Suprapubic skin (tissue), 4 donors: ENCODE results near the gene GRB14. TPM values are rescaled to one million over a fixed set of nuclear protein-coding genes. Genes with fewer than 3 reads are reported as not detected.

Experiments used
- DNase-seq, 2 donors: peaks; one replicate each; pipeline ENCODE4 v3.0.0-alpha.2; 2019; ENCODE audit warnings: low spot score in 2 of 2
- H3K27ac ChIP-seq: fragments of 200-600 bp; sonication (generic); one replicate; pipeline ENCODE4 v1.5.1; 2019
- H3K27me3 ChIP-seq: fragments of 200-600 bp; sonication (generic); one replicate; pipeline ENCODE4 v1.5.1; 2019
- H3K36me3 ChIP-seq: fragments of 200-600 bp; sonication (generic); one replicate; pipeline ENCODE4 v1.5.1; 2019
- H3K4me1 ChIP-seq: fragments of 200-600 bp; sonication (generic); one replicate; pipeline ENCODE4 v1.5.1; 2019
- H3K4me3 ChIP-seq: fragments of 200-600 bp; sonication (generic); one replicate; pipeline ENCODE4 v1.5.1; 2019; ENCODE audit warnings: mild to moderate bottlenecking
- H3K9me3 ChIP-seq: fragments of 200-600 bp; sonication (generic); one replicate; pipeline ENCODE4 v1.5.1; 2019
- CTCF ChIP-seq, 2 donors: fragments of 200-600 bp in 1 of 2; fragments of 450-650 bp in 1 of 2; sonication (generic) in 1 of 2; IDR thresholded peaks; one replicate each; pipeline ENCODE4 v1.5.1; 2016 to 2019; ENCODE audit warnings: antibody characterized with exemption in 2 of 2, mild to moderate bottlenecking in 1 of 2, moderate library complexity in 1 of 2
- EP300 ChIP-seq: sonication (generic); formaldehyde crosslinking; IDR thresholded peaks from one replicate; pipeline ENCODE4 v1.6.1; 2017; ENCODE audit warnings: antibody characterized with exemption
- POLR2A ChIP-seq, 2 donors: fragments of 450-650 bp; IDR thresholded peaks; one replicate each; pipeline ENCODE4 v1.6.1; 2017; ENCODE audit warnings: antibody characterized with exemption in 2 of 2, mild to moderate bottlenecking in 2 of 2, moderate library complexity in 2 of 2
- POLR2AphosphoS5 ChIP-seq, 3 donors: sonication (generic); formaldehyde crosslinking; IDR thresholded peaks; one replicate each; pipeline ENCODE4 v1.6.1; 2017; ENCODE audit warnings: antibody characterized with exemption in 3 of 3
- WGBS: methylation state at CpG from one replicate; pipeline ENCODE4 v1.1.5; 2018; 5-methylcytosine and 5-hydroxymethylcytosine counted together
- total RNA-seq, 4 donors: library from RNA; depleted of rRNA; stranded (reverse); fragments of >200 nt; gene quantifications; one replicate each; pipeline ENCODE4 v1.1.0, GENCODE V29; 2016

The GRB14 gene
- total RNA-seq, 4 donors from 2014 or later = 2.2 to 8.4 (median 5.1) TPM

GRCh38 chr2:164600763-164601162, 20.5 kb downstream of the GRB14 start:
- Histone ChIP-seq H3K4me3 (no peak overlapping the region), H3K36me3 (no peaks in the 10 kb centered on the region), H3K27me3 (no peaks in the 10 kb centered on the region), H3K9me3 (no peaks in the 10 kb centered on the region), H3K4me1 (no peaks in the 10 kb centered on the region), H3K27ac (no peak overlapping the region)
- TF ChIP-seq POLR2A (IDR thresholded peaks at IDR 0.05) = no peak
- TF ChIP-seq CTCF (IDR thresholded peaks at IDR 0.05) = no peak
- TF ChIP-seq POLR2AphosphoS5 (IDR thresholded peaks at IDR 0.05) = no peak
- TF ChIP-seq EP300 = no peak
- no peak for DNase-seq
- 20% methylated on average over 1 of the region's 1 CpG for WGBS

GRCh38 chr2:164599954-164600589, 21.2 kb downstream of the GRB14 start:
- H3K27ac ChIP-seq = no peak overlapping the region
- no peak for DNase-seq
- no peaks in the 10 kb centered on the region for H3K4me1 ChIP-seq
- 42% methylated on average over 3 of the region's 3 CpGs for WGBS
- H3K27me3 ChIP-seq = no peaks in the 10 kb centered on the region
- peak; percentile 15 to 58 for TF ChIP-seq CTCF (IDR thresholded peaks at IDR 0.05)
- no peak for TF ChIP-seq POLR2A (IDR thresholded peaks at IDR 0.05)
- H3K4me3 ChIP-seq = no peak overlapping the region
- no peaks in the 10 kb centered on the region for H3K36me3 ChIP-seq
- H3K9me3 ChIP-seq = no peaks in the 10 kb centered on the region

GRCh38 chr2:164597983-164598382, 23.3 kb downstream of the GRB14 start:
- H3K27me3 ChIP-seq = no peaks in the 10 kb centered on the region
- H3K27ac ChIP-seq = no peak overlapping the region
- H3K4me1 ChIP-seq = no peaks in the 10 kb centered on the region
- no peak overlapping the region for H3K4me3 ChIP-seq
- no peak for DNase-seq
- no peaks in the 10 kb centered on the region for H3K36me3 ChIP-seq
- TF ChIP-seq CTCF (IDR thresholded peaks at IDR 0.05) (no peak), POLR2AphosphoS5 (IDR thresholded peaks at IDR 0.05) (no peak), POLR2A (IDR thresholded peaks at IDR 0.05) (no peak), EP300 (no peak)
- no peaks in the 10 kb centered on the region for H3K9me3 ChIP-seq
- WGBS = 21% methylated on average over 2 of the region's 2 CpGs

GRCh38 chr2:164595031-164595430, 26.3 kb downstream of the GRB14 start:
- DNase-seq = no peak
- H3K27me3 ChIP-seq = no peaks in the 10 kb centered on the region
- 92% methylated on average over 1 of the region's 1 CpG for WGBS
- no peaks in the 10 kb centered on the region for H3K9me3 ChIP-seq
- TF ChIP-seq POLR2AphosphoS5 (IDR thresholded peaks at IDR 0.05) = no peak
- no peak for TF ChIP-seq EP300
- TF ChIP-seq POLR2A (IDR thresholded peaks at IDR 0.05) = no peak
- TF ChIP-seq CTCF (IDR thresholded peaks at IDR 0.05) = no peak
- H3K4me3 ChIP-seq = no peak overlapping the region
- H3K27ac ChIP-seq = no peak overlapping the region
- H3K36me3 ChIP-seq = no peaks in the 10 kb centered on the region
- H3K4me1 ChIP-seq = no peaks in the 10 kb centered on the region

- H3K4me3 ChIP-seq = no peak overlapping the region
- H3K4me1 ChIP-seq = no peaks in the 10 kb centered on the region
- H3K9me3 ChIP-seq = no peaks in the 10 kb centered on the region
- no peaks in the 10 kb centered on the region for H3K27me3 ChIP-seq
- no peaks in the 10 kb centered on the region for H3K36me3 ChIP-seq
- no peak for TF ChIP-seq CTCF (IDR thresholded peaks at IDR 0.05)
- no peak for TF ChIP-seq POLR2A (IDR thresholded peaks at IDR 0.05)
- TF ChIP-seq EP300 = no peak
- no peak for TF ChIP-seq POLR2AphosphoS5 (IDR thresholded peaks at IDR 0.05)
- H3K27ac ChIP-seq = no peak overlapping the region
- no peak for DNase-seq
Measured at GRCh38 chr2:164593959-164594358, 27.3 kb downstream of the GRB14 start.
